ENCODE measurements around the gene PIR.

PIR gene

GRCh38 chrX:15465896-15466651 lies 27.1 kb downstream of the PIR start:
- in situ Hi-C loops (cut with MboI; ENCODE audit: low pct_unique_long_range_greater_than_20kb, low sequenced_read_pairs, unreplicated experiment), result loop anchor here (10.0 kb wide), 1 partner anchor 121 kb away; no protein-coding TSS in a partner anchor

GRCh38 chrX:15465347-15465746 lies 27.8 kb downstream of the PIR start:
- in situ Hi-C loops (cut with MboI; ENCODE audit: low pct_unique_long_range_greater_than_20kb, low sequenced_read_pairs, unreplicated experiment), result loop anchor here (10.0 kb wide), 1 partner anchor 121 kb away; no protein-coding TSS in a partner anchor
- DNase-seq (ENCODE audit: low spot score), result peak; percentile 52
- no peak for TF ChIP-seq CTCF (IDR thresholded peaks at IDR 0.05; ENCODE audit: extremely low read depth, insufficient read depth, missing control alignments)

More at GRCh38 chrX:15465896-15466651, 27.1 kb downstream of the PIR start:
- DNase-seq (ENCODE audit: low spot score), result no peak
- peak; percentile 25 for TF ChIP-seq CTCF (IDR thresholded peaks at IDR 0.05; ENCODE audit: extremely low read depth, insufficient read depth, missing control alignments)

- no peak for TF ChIP-seq CTCF (IDR thresholded peaks at IDR 0.05; ENCODE audit: extremely low read depth, insufficient read depth, missing control alignments)
- in situ Hi-C loops (cut with MboI; ENCODE audit: low pct_unique_long_range_greater_than_20kb, low sequenced_read_pairs, unreplicated experiment), result loop anchor here (10.0 kb wide), 1 partner anchor 120 kb away; no protein-coding TSS in a partner anchor
- DNase-seq (ENCODE audit: low spot score), result no peak
Observed at GRCh38 chrX:15464704-15465103, 28.4 kb downstream of the PIR start.

- no peak for DNase-seq (ENCODE audit: low spot score)
- in situ Hi-C loops (cut with MboI; ENCODE audit: low pct_unique_long_range_greater_than_20kb, low sequenced_read_pairs, unreplicated experiment), result no loop called here
- TF ChIP-seq CTCF (IDR thresholded peaks at IDR 0.05; ENCODE audit: extremely low read depth, insufficient read depth, missing control alignments), result no peak
Observed at GRCh38 chrX:15451913-15452312, 41.2 kb downstream of the PIR start.

GRCh38 chrX:15448010-15448639 lies 45.0 kb downstream of the PIR start:
- no peak for TF ChIP-seq CTCF (IDR thresholded peaks at IDR 0.05; ENCODE audit: extremely low read depth, insufficient read depth, missing control alignments)
- in situ Hi-C loops (cut with MboI; ENCODE audit: low pct_unique_long_range_greater_than_20kb, low sequenced_read_pairs, unreplicated experiment), result no loop called here
- no peak for DNase-seq (ENCODE audit: low spot score)

- in situ Hi-C loops (cut with MboI; ENCODE audit: low pct_unique_long_range_greater_than_20kb, low sequenced_read_pairs, unreplicated experiment), result no loop called here
- TF ChIP-seq CTCF (IDR thresholded peaks at IDR 0.05; ENCODE audit: extremely low read depth, insufficient read depth, missing control alignments), result no peak
- no peak for DNase-seq (ENCODE audit: low spot score)
Observed at GRCh38 chrX:15441464-15441863, 51.7 kb downstream of the PIR start.

Data from GM13977 (cell line).